ENCODE data around the gene CFAP74. TPM values are rescaled to one million over a fixed set of nuclear protein-coding genes. Genes with fewer than 3 reads are reported as not detected.

Gene CFAP74
- total and polyA plus RNA-seq, 2 of the 4 experiments (the other 2 are of a cell fraction): not detected

GRCh38 chr1:1883092-1883873, 120.3 kb downstream of the CFAP74 start:
- peak; percentile 40 for ATAC-seq (ENCODE audit: low read depth)
- dilution Hi-C loops (cut with HindIII; ENCODE audit: low sequenced_read_pairs, unreplicated experiment) (loop anchor here (10.0 kb wide), 1 partner anchor 58 kb away; no protein-coding TSS in a partner anchor), intact Hi-C loops (cut with micrococcal nuclease) (loop anchor here (2.0 to 5.0 kb wide), 2 partner anchors 24 to 36 kb away; no protein-coding TSS in a partner anchor), in situ Hi-C loops (cut with MboI; ENCODE audit: low sequenced_read_pairs) (loop anchor here (10.0 kb wide), 1 partner anchor 88 kb away; no protein-coding TSS in a partner anchor)
- Histone ChIP-seq H2BK20ac (ENCODE audit: low read depth, low read length) (no peak overlapping the region), H3K9me1 (ENCODE audit: insufficient read depth, low read length) (peaks cover 22% of the 10 kb centered on the region), H3K27ac (ENCODE audit: insufficient read depth, low read length) (no peak overlapping the region), H3K4ac (ENCODE audit: low read depth, low read length) (no peak overlapping the region), H3K9ac (ENCODE audit: low read depth, low read length) (no peak overlapping the region), H2AFZ (replicated peaks; ENCODE audit: low read length, poor library complexity) (no peak overlapping the region), H3K9me3 (ENCODE audit: control insufficient read depth, insufficient read depth, low read length) (no peaks in the 10 kb centered on the region), H3K36me3 (ENCODE audit: control insufficient read depth, insufficient read depth, low read length) (peaks cover 10% of the 10 kb centered on the region), H3K4me1 (ENCODE audit: control insufficient read depth, insufficient read depth, low read length) (peaks cover 8% of the 10 kb centered on the region), H3K27me3 (ENCODE audit: control insufficient read depth, insufficient read depth, low read length) (no peaks in the 10 kb centered on the region), H2AK5ac (ENCODE audit: low read depth, low read length) (no peak overlapping the region), H4K8ac (ENCODE audit: low read depth in 2 of 2, low read length in 2 of 2) (no peak overlapping the region), H4K20me1 (ENCODE audit: insufficient read depth, low read length) (peaks cover 100% of the 10 kb centered on the region), H3K4me2 (ENCODE audit: low read depth, low read length) (0 out of 2 replicates have a peak overlapping the region, but pooled peaks have one; percentile 42), H3K18ac (ENCODE audit: low read depth, low read length) (no peak overlapping the region), H3K79me1 (ENCODE audit: low read depth in 1 of 2, low read length in 2 of 2) (peaks cover 0 to 17% of the 10 kb centered on the region in 2 experiments; a peak in 2 of 4 replicates), H2BK120ac (ENCODE audit: low read depth, low read length) (no peak overlapping the region), H4K91ac (ENCODE audit: insufficient read depth, low read depth, low read length) (no peak overlapping the region), H2BK15ac (ENCODE audit: low read depth, low read length) (no peak overlapping the region), H3K56ac (ENCODE audit: extremely low read depth, insufficient read depth, low read length) (no peak overlapping the region), H2BK5ac (ENCODE audit: low read depth, low read length, poor library complexity, severe bottlenecking) (no peak overlapping the region), H4K5ac (ENCODE audit: low read depth, low read length) (no peak overlapping the region), H3K23ac (ENCODE audit: low read depth, low read length) (peak overlapping the region; percentile 40; the same call in 1 of the 2 replicates), H3K4me3 (ENCODE audit: insufficient read depth, low read depth, low read length) (no peak overlapping the region), H3K14ac (replicated peaks; ENCODE audit: low read depth, low read length) (no peak overlapping the region), H2AK9ac (replicated peaks; ENCODE audit: low read depth, low read length, poor library complexity) (no peak overlapping the region)
- WGBS, 2 experiments (ENCODE audit: extremely low coverage in 2 of 2, insufficient read length in 1 of 2): no CpG with 5 or more reads among the region's 4 CpGs
- ChIA-PET CTCF (interaction anchor here (0.9 kb wide), 1 partner anchor 23 kb away, joined by 4 read pairs; no protein-coding TSS in a partner anchor), POLR2A (ENCODE audit: unreplicated experiment) (no interaction called here)
- no TSS peak for BruUV-seq (replicated peaks)
- TF ChIP-seq NFE2L2 (IDR thresholded peaks at IDR 0.05; ENCODE audit: low read depth, low read length) (peak; percentile 66; the same call in 1 of the 2 replicates), ELK1 (IDR thresholded peaks at IDR 0.05; ENCODE audit: borderline replicate concordance, low read depth, low read length) (no peak)
- no peak for DNase-seq
